DMS 273 treated with DMSO at 0.1 percent for 48 hours (cell line): ENCODE results near the gene AMDHD2.
"Not testable (repeated sequence)": the region's sequence is repeated elsewhere in the genome, so short reads cannot be mapped to it uniquely, and the experiment has no call there.

Experiments used
- DNase-seq: peaks from one replicate; lab custom pipeline; 2025; lab: John Stamatoyannopoulos, UW

The AMDHD2 gene, protein sequence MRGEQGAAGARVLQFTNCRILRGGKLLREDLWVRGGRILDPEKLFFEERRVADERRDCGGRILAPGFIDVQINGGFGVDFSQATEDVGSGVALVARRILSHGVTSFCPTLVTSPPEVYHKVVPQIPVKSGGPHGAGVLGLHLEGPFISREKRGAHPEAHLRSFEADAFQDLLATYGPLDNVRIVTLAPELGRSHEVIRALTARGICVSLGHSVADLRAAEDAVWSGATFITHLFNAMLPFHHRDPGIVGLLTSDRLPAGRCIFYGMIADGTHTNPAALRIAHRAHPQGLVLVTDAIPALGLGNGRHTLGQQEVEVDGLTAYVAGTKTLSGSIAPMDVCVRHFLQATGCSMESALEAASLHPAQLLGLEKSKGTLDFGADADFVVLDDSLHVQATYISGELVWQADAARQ

DNA sequence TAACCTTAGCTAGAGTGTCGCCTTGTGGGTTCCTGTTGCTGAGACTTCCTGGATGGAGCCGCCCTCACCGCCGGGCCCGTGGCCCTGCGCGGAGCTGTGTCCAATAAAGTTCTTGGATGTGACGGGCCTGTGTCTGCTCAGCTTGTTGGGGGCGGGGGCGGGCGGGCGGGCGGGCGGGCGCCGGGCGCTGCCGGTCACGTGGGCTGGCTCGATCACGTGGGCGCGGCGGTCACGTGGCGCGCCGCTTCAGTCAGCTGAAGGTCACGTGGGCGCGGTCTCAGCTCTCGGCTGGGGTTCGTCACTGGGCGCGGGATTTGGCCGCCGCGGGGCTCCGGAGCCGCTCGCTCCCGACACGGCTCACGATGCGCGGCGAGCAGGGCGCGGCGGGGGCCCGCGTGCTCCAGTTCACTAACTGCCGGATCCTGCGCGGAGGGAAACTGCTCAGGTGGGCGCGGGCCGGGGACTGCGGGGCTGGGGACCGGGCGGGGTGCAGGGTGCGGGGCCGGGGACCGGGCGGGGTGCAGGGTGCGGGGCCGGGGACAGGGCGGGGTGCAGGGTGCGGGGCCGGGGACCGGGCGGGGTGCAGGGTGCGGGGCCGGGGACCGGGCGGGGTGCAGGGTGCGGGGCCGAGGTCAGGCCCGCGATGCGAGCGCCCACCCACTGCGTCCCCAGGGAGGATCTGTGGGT is at the start of gene AMDHD2:
Gene AMDHD2 (plus strand): TSS at position 275 of the 687 bp plus-strand sequence. CDS start 88 bp downstream, at position 363.
- peak; percentile 78 for DNase-seq

- DNase-seq = peak; percentile 90
Observed at GRCh38 chr16:2470603-2471015, 49.6 kb upstream of the AMDHD2 start.

- peak; percentile 79 for DNase-seq
Observed at GRCh38 chr16:2471016-2471652, 49.0 kb upstream of the AMDHD2 start, which contains the start of gene NTN3. Gene NTN3 (plus strand): TSS chr16:2471297. CDS start chr16:2471702, 405 bp downstream.

DNA sequence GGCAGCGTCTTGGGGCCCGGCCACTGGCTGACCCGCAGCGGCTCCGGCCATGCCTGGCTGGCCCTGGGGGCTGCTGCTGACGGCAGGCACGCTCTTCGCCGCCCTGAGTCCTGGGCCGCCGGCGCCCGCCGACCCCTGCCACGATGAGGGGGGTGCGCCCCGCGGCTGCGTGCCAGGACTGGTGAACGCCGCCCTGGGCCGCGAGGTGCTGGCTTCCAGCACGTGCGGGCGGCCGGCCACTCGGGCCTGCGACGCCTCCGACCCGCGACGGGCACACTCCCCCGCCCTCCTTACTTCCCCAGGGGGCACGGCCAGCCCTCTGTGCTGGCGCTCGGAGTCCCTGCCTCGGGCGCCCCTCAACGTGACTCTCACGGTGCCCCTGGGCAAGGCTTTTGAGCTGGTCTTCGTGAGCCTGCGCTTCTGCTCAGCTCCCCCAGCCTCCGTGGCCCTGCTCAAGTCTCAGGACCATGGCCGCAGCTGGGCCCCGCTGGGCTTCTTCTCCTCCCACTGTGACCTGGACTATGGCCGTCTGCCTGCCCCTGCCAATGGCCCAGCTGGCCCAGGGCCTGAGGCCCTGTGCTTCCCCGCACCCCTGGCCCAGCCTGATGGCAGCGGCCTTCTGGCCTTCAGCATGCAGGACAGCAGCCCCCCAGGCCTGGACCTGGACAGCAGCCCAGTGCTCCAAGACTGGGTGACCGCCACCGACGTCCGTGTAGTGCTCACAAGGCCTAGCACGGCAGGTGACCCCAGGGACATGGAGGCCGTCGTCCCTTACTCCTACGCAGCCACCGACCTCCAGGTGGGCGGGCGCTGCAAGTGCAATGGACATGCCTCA is 48.3 kb upstream of the AMDHD2 start:
- DNase-seq = no peak

DNA sequence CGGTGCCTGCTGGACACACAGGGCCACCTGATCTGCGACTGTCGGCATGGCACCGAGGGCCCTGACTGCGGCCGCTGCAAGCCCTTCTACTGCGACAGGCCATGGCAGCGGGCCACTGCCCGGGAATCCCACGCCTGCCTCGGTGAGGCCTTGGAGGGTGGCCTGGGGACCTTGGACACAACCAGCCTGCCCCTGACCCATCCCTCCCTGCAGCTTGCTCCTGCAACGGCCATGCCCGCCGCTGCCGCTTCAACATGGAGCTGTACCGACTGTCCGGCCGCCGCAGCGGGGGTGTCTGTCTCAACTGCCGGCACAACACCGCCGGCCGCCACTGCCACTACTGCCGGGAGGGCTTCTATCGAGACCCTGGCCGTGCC is 47.7 kb upstream of the AMDHD2 start:
- DNase-seq = no peak

DNA sequence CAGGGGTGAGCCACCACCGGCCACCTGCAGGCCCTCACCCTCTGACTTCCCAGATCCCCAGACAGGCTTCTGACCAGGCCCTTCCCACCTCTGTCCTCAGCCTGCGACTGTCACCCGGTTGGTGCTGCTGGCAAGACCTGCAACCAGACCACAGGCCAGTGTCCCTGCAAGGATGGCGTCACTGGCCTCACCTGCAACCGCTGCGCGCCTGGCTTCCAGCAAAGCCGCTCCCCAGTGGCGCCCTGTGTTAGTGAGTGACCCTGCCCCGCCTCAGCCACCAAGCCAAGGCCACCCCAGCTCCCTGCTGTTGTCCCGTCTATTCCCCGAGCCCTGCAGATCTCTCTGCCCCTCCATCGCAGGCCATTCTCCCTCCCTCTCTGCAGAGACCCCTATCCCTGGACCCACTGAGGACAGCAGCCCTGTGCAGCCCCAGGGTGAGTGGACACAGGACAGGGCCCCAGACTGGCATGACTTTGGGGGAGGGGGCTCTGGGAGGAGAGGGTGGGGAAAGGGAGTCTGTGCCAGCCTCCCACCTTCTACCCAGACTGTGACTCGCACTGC is 47.2 kb upstream of the AMDHD2 start:
- no peak for DNase-seq

- no peak for DNase-seq
Observed at GRCh38 chr16:2473446-2473926, 46.7 kb upstream of the AMDHD2 start.

- no peak for DNase-seq
Observed at GRCh38 chr16:2473999-2474876, 45.9 kb upstream of the AMDHD2 start.

DNA sequence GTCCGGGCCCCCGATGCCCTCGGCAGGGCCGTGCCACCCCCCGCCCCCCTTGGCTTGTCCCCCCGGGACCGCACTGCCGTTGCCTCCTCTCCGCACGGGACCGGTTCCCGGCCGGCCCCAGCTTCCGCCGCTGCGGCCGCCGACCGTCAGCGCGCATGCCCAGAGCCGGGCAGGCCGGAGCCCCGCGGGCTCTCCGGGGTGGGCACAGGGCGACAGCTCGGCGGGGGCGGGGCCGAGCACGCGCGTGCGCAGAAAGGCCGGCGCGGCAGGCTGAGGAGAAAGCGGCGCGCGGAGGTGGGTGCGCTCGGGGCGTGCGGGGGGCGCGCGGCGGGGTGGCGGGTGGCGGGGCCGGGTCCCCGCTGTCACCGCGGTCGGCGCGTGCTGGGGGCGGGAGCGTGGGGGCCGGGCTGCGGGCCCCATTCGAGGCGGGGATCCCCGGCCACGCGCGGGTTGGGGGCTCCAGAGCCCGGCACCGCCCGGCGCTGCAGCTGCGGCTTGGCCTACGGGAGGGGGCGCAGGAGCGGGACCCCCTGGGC is 45.2 kb upstream of the AMDHD2 start, which contains the start of gene TBC1D24:
Gene TBC1D24 (plus strand): TSS at position 251 of the 536 bp plus-strand sequence. CDS start 21,022 bp downstream, outside the sequence.
- peak; percentile 33 for DNase-seq

DNA sequence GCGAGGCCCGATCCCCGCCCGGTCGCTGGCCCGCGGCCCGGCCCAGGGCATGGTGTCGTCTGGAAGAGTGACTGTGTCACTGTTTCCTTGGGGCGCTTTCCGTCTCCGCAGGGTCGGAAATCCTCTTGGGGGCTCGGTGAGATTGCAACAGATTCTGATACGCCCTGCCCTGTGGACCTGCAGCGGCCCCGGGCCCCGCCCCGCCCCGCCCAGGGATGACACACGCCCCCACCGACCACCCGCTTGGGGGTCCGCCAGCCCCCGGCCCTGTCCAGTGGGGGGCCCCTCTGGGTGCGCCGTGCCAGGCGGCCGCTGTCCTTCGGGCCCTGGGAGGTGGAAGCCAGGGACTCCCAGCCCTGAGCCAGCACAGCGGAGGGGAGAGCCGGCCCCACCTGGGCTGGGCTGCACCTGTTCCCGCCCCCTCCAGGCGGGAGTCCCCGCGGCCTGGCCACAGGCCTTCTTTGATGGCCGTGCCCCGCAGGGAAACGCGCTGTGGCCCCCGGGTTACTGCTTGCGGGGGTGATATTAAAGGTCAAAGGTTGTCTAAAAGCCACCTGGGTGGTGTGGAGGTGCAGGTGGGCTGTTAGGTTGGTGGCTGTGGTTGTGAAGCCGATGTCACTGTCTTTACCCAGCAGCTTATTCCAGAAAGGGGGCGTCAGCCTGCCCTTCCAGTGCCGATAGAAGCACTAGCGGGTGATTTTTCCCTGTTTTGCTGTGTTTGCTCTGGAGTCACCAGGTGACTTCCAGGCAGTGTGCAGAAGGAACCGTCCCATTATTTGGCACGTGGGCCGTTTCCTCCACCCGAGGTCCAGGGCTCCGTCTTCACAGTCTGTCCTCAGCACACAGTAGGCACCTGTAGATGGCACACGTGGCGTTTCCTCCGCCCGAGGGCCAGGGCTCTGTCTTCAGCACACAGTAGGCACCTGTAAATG is 44.5 kb upstream of the AMDHD2 start:
- DNase-seq = no peak

GRCh38 chr16:2476345-2476720 is 43.8 kb upstream of the AMDHD2 start:
- DNase-seq = no peak

GRCh38 chr16:2476741-2477140 is 43.4 kb upstream of the AMDHD2 start:
- DNase-seq = no peak

GRCh38 chr16:2477327-2477726 is 42.8 kb upstream of the AMDHD2 start:
- DNase-seq = no peak

DNA sequence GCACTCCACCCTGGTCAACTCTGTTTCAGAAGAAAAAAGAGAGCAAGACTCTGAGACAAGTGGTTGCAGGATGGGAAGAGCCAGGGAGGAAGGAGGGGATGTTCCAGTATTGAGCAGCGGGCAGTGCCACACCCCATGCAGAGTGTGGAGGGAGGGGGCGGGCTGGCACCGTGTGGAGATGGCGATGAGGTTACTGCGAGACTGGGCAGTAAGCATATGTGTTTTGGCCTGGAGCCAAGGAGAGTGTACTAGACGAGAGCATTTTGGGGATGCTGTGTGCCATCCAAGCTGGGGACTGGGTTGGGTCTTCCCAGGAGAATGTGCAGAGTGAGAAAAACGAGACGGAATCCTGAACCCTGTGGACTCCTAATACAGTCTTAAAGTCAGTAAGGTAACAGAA is 41.9 kb upstream of the AMDHD2 start:
- DNase-seq = no peak

GRCh38 chr16:2479996-2480395 is 40.2 kb upstream of the AMDHD2 start:
- not testable (repeated sequence) for DNase-seq

DNA sequence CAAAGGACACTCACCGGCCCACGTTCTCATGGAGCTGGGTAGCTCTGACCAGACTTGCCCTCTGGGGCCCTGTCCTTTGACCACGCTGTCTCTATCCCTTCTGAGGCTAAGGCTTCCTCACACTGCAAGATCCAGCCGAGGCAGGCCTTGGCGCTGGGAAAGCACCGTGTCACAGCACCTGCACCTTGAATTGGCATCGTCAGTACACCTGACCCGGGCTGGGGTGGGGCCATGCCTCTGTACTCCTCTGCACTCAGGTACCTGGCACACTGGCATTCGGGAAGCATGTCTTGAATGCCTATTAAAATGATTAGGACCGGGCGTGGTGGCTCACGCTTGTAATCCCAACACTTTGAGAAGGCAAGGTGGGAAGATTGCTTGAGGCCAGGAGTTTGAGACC is 39.2 kb upstream of the AMDHD2 start:
- no peak for DNase-seq

- DNase-seq = no peak
Observed at GRCh38 chr16:2481676-2482075, 38.5 kb upstream of the AMDHD2 start.

DNA sequence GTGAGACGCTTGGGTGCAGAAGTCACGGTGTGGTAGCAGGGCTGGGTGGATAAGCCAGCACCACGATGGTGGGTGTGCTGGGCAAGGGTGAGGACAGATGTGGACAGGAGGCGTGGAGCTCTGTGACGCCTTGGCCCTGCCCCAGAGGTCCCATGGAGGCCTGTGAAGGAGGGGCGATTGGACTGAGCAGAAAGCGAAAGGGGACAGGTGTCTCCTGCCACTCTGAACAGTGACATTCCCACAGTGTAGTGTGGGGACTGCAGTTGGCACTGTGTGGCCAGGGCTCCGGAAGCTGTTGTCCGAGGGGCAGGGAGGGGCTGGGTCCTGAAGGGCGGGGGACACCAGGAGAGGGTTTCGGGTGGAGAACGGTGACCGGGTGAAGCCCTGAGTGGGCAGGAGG is 37.9 kb upstream of the AMDHD2 start:
- no peak for DNase-seq
